AG08395 (cell line): Measurements from ENCODE around the gene ATF5.
"Not testable (repeated sequence)": the region's sequence is repeated elsewhere in the genome, so short reads cannot be mapped to it uniquely, and the experiment has no call there.

Experiments used
- DNase-seq: peaks from one replicate; pipeline ENCODE4 v3.0.0; 2012; ENCODE audit warnings: mixed read lengths, low spot score

ATF5 gene

DNA sequence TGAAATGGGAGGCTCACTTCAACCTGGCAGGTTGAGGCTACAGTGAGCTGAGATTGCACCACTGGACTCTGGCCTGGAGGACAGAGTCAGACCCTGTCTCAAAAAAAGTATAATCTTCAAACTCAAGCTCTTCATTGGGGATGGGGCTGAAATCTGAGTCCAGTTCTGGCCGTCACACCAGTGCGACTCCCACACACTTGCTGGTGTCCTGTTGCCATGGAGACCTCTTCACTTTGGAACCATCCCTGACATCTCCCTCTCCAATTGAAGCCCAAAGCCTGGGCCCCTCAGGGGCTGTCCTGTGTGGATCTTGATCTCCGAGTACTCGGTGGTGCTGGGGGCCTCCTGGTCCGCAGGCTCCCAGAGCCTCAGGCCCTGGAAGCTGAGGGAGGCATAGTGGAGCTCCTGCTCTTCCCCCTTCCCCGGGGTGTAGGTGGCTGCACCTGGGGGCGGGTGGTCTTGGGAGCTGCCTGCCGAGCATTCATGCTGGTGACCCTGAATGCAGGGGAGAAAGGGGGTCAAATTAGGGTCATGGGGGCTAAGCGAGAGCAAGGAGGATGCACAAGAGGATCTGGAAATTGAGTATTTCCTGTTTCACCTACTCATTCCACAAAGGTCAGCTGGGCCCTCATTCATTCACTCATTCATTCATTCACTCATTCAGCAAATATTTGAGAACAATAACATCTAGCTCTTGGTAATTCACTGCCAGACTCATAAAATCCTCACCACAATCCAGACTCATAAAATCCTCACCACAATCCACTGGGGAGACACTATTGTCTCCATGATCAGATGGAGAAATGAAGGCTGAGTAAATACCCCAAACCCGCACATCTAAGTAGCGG, 21.0 kb downstream of the ATF5 start:
- no peak for DNase-seq

DNA sequence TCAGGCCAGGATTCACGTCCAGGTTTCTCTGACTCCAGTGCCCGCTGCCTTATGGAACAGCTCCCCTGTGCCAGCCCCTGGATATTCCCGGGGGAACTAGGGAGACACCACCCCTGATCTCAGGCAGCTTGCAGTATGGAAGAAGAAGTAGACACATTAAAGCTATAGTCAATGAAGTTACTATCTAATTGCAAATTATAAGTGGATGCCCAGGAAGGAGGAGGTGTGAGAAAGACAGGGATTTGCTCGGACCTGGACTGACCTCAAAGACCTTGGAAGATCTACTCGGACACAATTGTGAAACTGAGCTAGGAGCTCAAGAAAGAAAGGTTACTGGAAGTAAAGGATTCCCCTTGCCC, 21.6 kb downstream of the ATF5 start:
- DNase-seq, result no peak

DNA sequence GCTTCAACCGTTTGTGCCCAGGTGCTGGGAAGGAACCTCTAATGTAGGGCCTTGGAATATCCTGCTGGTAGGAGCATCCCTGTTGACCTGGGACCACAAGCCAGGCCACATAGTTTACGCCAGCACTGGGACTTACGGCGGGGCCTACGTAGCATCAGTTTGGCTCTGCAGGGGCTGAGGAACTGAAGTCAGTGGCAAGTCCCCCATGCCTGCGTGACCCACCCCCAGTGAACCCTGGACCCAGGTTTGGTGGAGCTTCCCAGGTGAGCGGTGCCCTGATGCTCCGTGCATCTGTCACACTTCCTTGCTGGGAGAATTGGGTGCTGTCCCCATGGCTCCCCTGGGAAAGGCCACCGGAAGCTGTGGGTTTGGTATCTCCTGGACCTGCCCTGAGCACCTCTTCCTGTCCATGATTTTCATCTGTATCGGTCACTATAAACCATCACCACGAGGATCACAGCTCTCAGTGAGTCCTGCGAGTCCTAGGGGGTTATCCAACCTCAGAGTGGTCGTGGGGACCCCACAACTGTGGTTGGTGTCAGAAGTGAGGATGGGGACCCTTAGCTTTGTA, 22.0 kb downstream of the ATF5 start:
- DNase-seq, result no peak

DNA sequence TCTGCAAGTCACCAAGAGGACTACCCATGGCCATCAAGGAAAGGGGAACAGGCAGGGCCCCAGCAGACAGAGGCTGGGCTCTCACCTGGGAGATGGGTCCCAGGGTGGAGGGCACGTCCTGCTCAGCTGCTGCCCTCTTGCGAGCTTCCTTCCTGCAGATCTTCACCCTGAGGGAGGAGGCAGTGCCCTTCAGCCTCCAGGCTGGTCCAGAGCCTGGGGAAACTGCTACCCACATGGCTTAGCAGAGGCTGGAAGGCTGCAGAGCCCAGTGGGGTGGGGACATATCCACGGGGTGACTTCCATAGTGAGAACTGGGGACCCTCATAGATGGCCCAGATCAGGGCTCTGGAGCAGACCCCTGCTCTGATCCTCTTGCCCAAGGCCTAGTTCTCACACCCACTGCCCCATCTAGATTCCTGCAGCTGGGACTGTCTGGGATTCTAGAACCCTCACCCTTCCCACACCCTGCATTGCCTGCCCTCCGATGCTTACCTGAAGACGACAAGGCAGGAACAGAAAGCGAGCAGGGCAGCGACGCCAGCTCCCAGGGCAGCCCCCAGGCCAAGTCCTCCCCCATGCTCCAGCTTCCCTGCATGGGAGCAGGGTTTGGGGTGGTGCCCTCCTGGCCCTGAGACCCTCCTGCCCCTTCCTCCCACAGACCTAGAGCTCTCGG, 22.9 kb downstream of the ATF5 start:
- no peak for DNase-seq

DNA sequence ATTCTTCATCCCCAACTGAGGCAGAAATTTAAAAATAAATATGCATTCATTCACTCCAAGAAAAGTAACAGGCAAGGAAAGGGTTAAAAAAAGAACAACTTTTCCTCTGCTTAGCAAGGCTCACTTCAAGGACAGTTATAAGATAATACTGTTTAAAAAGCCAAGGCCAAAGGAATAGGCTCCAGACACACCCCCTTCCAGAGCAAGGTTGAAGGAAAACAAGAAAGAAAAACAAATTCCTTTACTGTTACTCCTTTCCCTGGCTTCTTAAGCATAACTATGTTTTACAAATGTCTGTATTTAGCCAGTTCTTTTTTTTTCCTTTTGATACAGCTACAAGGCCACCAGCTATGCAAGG, 23.5 kb downstream of the ATF5 start:
- DNase-seq, result no peak

DNA sequence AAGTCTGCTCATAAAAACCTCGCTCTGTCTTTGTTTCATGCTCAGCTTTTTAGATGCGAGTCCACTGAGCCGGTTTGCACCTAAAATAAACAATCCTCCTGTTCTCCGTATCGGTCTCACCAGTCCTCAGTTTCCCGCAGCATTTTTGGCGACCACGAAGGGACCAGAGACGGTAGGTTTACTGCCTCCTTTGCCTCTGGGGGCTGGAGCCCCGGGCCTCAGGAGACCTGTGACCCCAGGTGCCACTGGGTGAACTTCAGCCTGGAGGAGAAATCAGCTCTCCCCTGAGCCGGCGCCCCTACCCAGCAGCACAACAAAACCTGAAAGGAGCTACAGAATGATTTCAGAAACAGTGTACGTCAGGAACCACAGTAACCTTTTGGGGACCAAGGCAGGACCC, 23.9 kb downstream of the ATF5 start:
- DNase-seq, result no peak

DNA sequence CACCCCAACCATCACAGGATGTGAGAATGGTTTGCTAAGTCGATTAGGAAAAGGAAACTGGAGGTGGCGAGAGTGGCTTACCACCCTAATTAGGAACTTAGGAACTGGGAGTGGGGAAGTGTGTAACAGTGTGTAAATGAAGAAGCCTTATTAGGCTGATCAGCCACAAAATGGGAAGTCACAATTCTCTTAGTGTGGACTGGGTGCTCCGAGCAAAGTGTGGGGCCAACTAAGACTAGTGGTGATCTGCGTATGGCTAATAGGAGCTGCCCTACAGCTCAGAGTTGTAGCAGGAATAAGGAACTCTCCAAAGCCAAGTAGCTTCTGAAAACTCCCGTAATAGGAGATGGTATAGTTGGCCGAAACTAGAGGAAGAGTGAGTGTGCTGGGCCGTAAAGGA, 24.4 kb downstream of the ATF5 start:
- DNase-seq, result no peak

DNA sequence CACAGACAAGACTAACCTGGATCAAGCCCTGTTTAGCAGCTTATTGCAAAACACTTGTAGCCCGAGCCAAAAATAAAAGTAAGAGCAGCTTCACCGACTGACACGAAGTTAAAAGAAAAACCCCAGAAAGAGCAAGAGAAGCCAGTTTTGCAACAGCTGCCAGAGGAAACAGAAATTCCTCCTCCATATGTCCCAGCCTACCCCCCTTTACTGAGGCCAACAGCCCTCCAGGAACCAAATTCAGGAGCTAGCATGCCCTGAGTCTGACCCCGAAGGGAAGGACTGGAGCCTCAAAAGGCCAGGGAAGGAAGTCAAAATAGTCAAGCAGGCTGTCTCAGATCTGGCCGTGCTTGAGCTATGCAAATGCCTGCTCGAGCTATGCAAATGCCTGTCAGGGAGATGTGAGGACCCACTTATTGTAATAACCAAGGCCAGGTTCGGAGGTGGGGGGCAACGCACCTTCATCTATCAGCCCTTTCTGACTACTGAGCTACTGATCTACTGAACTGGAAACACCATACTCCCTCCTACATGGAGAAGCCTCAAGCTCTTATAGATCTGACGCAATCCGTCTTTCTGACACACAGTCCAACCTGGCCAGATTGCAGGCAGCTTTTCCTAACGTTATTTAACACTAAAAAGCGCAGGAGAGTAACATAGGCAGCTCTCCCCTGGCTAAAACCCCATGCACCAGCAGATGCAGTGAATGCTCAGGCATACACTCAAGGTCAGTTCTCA, 25.3 kb downstream of the ATF5 start:
- DNase-seq, result no peak

DNA sequence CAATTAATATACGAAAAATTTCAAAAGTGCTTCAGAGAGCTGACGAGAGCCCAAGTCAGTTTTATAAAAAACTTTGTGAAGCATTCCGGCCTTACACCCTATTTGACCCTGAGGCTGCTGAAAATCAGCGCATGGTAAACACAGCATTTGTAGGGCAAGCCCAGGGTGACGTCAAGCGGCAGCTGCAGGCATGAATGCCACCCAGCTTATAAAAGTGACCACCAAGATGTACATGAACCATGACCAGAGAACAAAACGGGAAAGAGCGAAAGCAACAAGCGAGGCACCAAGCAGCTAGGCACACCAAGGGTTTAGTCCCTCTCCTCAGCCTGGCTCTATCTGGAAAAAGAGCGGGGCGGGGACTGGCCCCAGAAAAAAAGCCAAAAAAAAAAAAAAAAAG, 25.9 kb downstream of the ATF5 start:
- no peak for DNase-seq

DNA sequence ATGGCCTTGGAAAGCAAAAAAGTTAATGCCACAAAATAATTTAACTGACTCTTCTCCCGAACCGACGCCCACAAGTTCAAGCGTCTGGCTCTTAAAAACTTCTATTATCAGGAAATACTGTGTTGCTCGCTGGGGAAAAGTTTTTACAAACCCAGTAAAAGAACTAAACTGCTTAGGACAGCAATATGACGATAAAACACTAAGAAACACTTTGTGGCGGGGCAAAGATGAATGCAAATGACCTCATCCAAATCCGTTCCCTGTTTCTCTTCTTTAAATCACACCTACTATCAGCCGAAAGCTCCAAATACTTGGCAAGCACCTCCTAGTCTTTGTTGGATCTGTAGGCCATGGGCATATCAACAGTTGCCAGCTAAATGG, 27.1 kb downstream of the ATF5 start:
- DNase-seq, result no peak

DNA sequence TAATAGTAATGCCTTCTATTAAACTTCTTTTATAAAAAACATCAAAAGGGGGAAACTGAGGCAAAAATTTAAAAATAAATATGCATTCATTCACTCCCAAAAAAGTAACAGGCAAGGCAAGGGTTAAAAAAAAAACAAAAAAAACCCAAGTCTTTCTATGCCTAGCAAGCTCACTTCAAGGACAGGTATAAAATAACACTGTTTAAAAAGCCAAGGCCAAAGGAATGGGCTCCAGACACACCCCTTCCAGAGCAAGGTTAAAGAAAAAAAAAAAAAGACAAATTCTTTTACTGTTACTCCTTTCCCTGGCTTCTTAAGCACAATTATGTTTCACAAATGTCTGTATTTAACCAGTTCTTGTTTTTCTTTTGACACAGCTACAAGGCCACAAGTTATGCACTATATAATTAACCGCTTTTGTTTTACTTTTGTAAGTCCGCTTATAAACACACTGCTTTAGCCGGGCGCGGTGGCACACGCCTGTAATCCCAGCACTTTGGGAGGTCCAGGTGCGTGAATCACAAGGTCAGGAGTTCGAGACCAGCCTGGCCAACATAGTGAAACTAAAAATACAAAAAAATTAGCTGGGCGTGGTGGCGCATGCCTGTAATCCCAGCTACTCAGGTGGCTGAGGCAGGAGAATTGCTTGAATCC, 28.4 kb downstream of the ATF5 start:
- DNase-seq, result no peak

DNA sequence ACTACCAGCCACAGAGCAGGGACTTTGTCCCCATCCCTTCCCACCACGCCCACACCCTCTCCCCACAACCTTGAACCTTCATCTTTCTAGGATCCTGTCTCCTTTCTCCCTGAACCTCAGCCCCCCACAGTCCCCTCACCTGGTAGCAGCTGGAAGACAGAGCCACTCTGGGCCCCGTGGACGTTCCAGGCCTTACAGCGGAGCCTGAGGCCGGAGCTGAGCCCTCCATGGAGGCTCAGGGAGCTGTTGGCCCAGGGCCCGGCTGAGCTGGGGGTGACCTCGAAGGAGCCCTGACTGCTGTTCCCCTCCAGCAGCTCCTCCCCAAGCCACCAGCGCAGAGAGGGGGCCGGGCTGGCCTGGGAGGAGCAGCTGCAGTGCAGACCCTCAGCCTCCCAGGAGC, 29.1 kb downstream of the ATF5 start:
- not testable (repeated sequence) for DNase-seq

DNA sequence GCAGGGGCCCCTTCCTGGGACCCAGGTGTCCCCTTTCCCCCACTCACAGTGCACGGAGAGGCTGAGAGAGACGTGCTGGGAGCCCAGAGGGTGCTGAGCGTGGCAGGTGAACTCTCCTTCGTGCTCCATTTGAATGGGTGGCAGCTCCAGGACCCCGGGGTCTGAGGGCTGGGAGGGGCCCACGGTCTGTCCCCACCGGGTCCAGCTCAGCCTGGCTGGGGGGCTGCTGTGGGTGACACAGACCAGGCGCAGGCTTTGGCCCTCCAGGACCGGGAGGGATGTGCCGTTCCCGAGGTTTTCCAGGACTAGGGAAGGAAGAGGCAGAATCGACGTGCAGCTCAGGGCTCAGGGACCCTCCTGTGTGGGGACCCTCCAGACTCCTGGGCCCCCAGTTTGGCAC, 29.6 kb downstream of the ATF5 start:
- not testable (repeated sequence) for DNase-seq

DNA sequence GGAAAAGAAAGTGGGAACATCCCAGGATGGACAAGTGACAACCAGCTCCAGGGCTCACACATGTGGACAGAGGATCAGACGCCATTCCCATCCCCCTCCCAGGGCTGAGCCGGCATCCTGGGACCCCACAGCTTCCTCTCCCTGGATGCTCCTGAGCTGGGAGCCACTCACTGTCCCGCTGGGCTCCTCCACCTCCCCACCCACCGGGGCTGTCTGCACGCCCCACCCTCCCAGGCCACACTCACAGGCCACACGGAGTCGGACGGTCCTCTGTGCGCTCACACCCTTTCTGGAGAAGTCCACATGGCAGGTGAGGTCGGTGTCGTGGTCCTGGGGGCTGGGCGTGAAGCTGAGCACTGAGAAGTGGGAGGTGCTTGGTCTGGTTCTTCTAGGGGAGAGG, 30.9 kb downstream of the ATF5 start:
- DNase-seq, result not testable (repeated sequence)

DNA sequence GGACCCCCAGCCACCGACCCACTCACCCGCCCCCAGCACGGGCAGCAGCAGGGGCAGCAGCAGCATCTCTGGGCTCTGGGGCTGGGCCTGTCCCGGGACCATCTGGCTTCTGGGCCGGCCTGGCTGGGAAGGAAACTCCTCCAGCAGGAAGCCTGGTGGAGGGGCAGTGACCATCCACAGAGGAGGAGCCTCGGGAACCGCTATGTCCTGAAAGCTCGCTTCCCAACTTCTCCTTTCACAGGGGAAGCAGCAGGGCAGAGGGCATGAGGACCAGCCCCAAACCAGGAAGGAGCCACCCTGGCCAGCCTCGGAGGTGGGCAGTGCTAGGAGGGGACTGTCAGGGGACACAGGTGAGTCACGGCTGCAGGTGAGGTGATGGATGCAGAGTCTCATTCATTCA, 32.0 kb downstream of the ATF5 start, which contains the start of gene SIGLEC11:
TSS of gene SIGLEC11 (minus strand) at position 193 of the 400 bp plus-strand sequence. CDS start at position 102, 91 bp downstream.
- DNase-seq, result not testable (repeated sequence)

DNA sequence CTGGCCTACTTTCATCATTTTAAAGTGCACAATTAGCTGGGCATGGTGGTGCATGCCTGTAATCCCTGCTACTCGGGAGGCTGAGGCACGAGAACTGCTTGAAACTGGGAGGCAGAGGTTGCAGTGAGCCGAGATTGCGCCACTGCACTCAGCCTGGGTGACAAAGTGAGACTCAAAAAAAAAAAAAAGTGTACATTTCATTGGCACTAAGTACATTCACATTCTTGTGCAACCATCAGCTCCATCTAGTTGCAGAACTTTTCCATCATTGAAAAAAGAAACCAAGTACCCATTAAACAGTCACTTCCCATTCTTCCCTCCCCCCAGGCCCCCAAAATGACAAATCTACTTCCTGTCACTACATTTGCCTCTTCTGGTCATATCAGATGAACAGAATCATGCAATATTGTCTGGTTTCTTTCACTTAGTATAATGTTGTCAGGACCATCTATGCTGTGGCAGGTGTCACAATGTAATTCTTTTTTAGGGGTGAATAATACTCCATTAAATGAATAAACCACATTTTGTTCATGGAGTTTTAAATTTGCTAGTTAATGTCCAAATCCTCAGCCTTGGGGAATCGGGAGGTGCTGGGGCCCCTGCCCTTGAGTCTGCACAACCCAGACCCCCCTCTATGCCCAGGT, 39.4 kb downstream of the ATF5 start:
- no peak for DNase-seq

DNA sequence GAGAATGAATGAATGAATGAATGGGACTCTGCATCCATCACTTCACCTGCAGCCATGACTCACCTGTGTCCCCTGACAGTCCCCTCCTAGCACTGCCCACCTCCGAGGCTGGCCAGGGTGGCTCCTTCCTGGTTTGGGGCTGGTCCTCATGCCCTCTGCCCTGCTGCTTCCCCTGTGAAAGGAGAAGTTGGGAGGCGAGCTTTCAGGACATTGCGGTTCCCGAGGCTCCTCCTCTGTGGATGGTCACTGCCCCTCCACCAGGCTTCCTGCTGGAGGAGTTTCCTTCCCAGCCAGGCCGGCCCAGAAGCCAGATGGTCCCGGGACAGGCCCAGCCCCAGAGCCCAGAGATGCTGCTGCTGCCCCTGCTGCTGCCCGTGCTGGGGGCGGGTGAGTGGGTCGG, 40.4 kb downstream of the ATF5 start:
- DNase-seq, result not testable (repeated sequence)

DNA sequence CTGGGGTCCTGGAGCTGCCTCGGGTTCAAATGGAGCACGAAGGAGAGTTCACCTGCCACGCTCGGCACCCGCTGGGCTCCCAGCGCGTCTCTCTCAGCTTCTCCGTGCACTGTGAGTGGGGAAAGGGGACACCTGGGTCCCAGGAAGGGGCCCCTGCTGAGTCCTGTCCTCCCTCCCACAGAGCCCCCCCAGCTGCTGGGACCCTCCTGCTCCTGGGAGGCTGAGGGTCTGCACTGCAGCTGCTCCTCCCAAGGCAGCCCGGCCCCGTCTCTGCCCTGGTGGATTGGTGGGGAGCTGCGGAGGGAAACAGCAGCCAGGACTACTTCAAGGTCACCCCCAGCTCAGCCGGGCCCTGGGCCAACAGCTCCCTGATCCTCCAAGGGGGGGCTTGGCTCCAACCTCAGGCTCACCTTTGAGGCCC, 43.0 kb downstream of the ATF5 start:
- DNase-seq, result no peak

DNA sequence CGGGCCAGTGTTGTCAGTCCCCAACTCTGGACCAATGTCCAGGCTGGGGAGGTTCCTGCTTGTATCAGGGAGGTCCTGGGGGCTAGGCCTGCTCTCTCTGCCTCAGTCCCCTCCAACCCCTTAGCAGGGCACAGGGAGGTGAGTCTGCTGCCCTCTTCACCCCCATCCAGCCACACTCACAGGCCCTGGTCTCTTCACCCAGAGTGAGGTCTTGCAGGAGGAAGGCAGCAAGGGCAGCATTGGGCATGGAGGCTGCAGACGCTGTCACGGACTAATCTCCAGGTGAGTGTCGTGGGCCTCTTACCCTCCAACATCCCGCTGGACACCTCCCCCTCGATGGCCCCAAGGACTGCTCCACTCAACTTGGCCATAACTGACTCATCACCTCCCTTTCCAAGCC, 43.8 kb downstream of the ATF5 start:
- DNase-seq, result no peak

DNA sequence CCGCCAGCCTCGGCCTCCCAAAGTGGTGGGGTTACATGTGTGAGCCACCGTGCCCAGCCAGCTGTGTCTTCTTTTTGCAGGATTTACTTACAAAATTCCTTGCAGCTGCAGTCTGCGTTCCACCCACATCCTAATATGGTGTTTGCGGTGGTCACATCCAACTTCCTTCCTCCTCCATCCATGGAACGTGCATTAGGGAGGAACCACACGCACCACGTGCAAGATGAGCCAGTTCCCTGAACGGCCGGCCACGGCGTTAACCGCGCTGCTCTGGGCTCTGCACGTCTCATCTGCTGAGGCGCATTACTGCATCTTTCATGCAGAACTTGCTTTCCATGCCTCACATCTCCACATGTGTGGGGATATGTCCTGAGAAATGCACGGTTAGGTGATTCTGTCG, 45.0 kb downstream of the ATF5 start:
- no peak for DNase-seq

DNA sequence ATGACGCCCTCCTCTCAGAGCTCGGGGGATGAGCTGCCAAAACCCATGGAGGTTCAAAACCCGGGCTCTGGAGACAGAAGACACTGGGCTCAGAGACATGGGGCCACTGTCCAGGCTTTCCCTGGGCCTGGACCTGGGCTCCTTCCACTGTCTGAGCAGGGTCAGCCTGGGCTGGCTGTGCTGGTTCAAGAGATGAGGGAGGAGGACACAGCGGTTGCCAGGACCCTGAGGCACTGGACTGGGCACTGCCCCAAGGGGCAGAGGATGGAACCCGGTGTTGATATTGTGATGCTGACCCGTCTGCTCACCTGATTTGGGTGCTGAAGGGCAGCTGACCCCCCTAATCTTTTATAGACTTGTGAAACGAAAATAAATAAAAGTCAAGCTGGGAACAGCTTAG, 46.0 kb downstream of the ATF5 start:
- no peak for DNase-seq

DNA sequence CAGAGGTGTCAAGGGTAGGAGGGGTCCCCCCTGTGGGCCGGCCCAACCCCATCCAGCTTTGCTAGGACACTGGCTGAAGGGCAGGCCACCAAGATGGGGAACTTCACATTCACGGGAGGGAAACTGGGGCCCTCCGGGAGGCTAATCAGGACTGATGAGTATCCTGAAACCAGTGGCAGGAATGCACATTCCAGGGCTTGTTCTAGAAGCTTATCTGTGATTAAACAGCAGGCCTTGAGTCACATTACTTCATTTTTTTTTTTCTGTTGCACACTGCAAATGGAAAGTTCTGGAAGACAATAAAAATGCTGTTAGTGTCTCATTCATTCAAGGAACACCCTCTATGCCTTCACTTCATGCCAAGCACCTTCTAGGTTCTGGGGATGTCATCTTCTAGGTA, 47.5 kb downstream of the ATF5 start:
- DNase-seq, result no peak
